ENCODE results near the gene TP53TG3E. TPM values are rescaled to one million over a fixed set of nuclear protein-coding genes. Genes with fewer than 3 reads are reported as not detected.
"Not testable (repeated sequence)": the region's sequence is repeated elsewhere in the genome, so short reads cannot be mapped to it uniquely, and the experiment has no call there.

The TP53TG3E gene
- not detected in 2 replicates for total RNA-seq

- not testable (repeated sequence) for DNase-seq
Measured at GRCh38 chr16:33304006-33304405, at the start of gene TP53TG3E. TSS of gene TP53TG3E (plus strand) at chr16:33304306. CDS start at chr16:33304374, 68 bp downstream.

- peak; percentile 4 for DNase-seq
Measured at GRCh38 chr16:33336226-33337012, 32.3 kb downstream of the TP53TG3E start.

- DNase-seq = peak; percentile 3
Measured at GRCh38 chr16:33337627-33338542, 33.8 kb downstream of the TP53TG3E start.

- DNase-seq = not testable (repeated sequence)
Measured at GRCh38 chr16:33338543-33338951, 34.4 kb downstream of the TP53TG3E start.

DNA sequence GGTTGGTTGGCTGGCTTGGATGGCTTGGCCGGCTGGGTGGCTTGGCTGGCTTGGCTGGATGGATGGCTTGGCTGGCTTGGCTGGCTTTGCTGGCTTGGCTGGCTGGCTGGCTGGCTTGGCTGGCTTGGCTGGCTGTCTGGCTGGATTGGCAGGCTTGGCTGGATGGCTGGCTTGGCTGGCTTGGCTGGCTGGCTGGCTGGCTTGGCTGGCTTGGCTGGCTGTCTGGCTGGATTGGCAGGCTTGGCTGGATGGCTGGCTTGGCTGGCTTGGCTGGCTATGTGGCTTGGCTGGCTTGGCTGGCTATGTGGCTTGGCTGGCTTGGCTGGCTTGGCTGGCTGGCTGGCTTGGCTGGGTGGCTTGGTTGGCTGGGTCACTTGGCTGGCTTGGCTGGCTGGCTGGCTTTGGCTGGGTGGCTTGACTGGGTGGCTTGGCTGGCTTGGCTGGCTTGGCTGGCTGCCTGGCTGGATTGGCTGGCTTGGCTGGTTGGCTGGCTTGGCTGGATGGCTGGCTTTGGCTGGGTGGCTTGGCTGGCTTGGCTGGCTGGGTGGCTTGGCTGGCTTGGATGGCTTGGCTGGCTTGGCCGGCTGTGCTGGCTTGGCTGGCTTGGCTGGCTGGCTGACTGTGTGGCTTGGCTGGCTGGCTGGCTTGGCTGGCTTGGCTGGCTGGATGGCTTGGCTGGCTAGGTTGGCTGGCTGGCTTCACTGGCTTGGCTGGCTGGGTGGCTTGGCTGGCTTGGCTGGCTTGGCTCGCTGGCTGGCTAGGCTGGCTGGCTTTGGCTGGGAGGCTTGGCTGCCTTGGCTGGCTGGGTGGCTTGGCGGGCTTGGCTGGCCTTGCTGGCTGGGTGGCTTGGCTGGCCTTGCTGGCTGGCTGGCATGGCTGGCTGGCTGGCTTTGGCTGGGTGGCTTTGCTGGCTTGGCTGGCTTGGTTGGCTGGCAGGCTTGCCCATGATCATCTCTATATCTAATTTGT lies 35.3 kb downstream of the TP53TG3E start:
- peak; percentile 4 for DNase-seq

Other genes starting within 250 kb of the TP53TG3E start
- gene TP53TG3C, start 110.1 kb upstream of the TP53TG3E start, total RNA-seq = not detected in 2 replicates
- not detected in 2 replicates for gene TP53TG3B, start 56.5 kb downstream of the TP53TG3E start, total RNA-seq
- not detected in 2 replicates for gene TP53TG3F, start 155.3 kb downstream of the TP53TG3E start, total RNA-seq